Measurements from ENCODE around the gene SLC38A3. TPM values are rescaled to one million over a fixed set of nuclear protein-coding genes. Genes with fewer than 3 reads are reported as not detected.

The SLC38A3 gene
- total and polyA plus RNA-seq, 2 donors (not counting 1 experiment from before 2014, with no cell fraction given): not detected

DNA sequence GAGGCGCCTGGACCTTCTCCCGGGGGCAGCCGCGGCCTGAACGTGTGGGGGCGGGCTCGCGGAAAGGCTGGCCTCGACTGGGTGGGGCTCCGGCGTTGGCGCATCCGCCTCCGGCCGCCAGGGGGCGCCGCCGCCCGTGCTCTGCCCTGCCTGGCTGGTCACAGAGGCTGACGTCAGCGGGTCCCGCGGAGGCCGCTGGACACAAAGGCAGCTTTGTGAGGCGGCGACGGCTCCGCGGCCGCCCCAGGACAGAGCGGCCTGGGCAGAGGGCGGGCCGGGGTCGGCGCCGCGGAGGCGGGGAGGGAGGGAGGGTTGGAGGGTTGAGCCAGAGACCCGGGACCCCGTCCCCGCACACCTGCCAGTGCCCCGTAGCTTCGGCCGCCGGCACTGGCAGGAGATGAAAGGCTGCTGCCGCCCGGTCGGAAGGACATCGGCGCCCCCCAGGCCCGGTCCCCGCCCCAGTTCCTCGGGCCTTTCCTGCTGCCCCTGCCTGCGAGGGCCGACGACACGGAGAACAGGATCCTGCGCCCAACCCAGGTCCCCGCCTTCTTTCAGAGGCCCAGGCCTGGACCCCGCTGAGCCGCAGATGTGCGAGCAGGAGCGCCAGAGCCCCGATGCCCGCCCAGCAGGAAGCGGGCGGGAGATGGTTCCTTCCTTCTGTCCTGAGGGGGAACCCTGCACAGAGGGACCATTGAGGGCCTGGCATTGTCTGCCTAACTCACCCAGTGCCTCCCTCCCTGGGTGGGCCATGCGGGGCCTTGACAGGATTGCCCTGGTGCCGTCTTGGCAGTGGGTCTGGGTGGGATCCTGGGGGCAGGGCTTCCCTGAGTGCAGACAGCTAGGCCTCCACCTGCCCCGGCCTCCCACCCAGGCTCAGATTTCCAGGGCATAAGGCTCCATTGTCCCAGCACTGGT lies 55.2 kb downstream of the SLC38A3 start:
- Histone ChIP-seq H3K4me1 (ENCODE audit: control insufficient read depth in 2 of 2, insufficient read depth in 2 of 2, low read length in 2 of 2) (peaks cover 12 to 17% of the 10 kb centered on the region in 2 donors), H3K79me2 (ENCODE audit: control insufficient read depth, insufficient read depth, low read length) (peaks cover 3% of the 10 kb centered on the region), H2AFZ (ENCODE audit: insufficient read depth, low read depth, low read length, poor library complexity, severe bottlenecking) (peak overlapping the region; percentile 82), H3K27ac (ENCODE audit: low read length in 2 of 2) (peak overlapping the region; percentile 44 to 79), H4K20me1 (ENCODE audit: control insufficient read depth, insufficient read depth, low read length, poor library complexity, severe bottlenecking) (peaks cover 45% of the 10 kb centered on the region), H3K9me3 (ENCODE audit: control extremely low read depth in 1 of 3, control insufficient read depth in 2 of 3, insufficient read depth in 1 of 3, low read length in 2 of 3) (no peaks in the 10 kb centered on the region), H3K4me3 (ENCODE audit: control extremely low read depth in 1 of 5, extremely low read depth in 1 of 5, insufficient read depth in 1 of 5, low read depth in 2 of 5, low read length in 4 of 5) (peak overlapping the region in 4 of 5 experiments; percentile 48 to 58 (median 54)), H3K36me3 (replicated peaks in 1 of 2; ENCODE audit: control extremely low read depth in 1 of 2, control insufficient read depth in 1 of 2, extremely low read depth in 1 of 2, insufficient read depth in 2 of 2, low read length in 1 of 2) (peaks cover 0 to 28% of the 10 kb centered on the region in 2 experiments), H3K27me3 (replicated peaks in 1 of 4; ENCODE audit: control extremely low read depth in 1 of 4, control insufficient read depth in 3 of 4, insufficient read depth in 4 of 4, low read length in 3 of 4) (peaks cover 0 to 5% (median 0%) of the 10 kb centered on the region in 4 experiments), H3K9ac (ENCODE audit: low read length) (peak overlapping the region; percentile 77), H3K4me2 (replicated peaks; ENCODE audit: low read depth, low read length, poor library complexity, severe bottlenecking) (peak overlapping the region; percentile 98)
- no peaks in the 10 kb centered on the region for H3K9me3 Mint-ChIP-seq (ENCODE audit: insufficient read depth)
- peak overlapping the region; percentile 80 for H3K27ac Mint-ChIP-seq
- intact Hi-C loops (cut with micrococcal nuclease): loop anchor here (1.0 kb wide), 3 partner anchors 13 to 33 kb away; no protein-coding TSS in a partner anchor
- ATAC-seq (ENCODE audit: low read depth) (peak; percentile 93), DNase-seq (peak; percentile 90)
- 4% methylated on average over 65 of the region's 70 CpGs for WGBS (ENCODE audit: insufficient coverage)
- no peaks in the 10 kb centered on the region for H3K27me3 Mint-ChIP-seq
- CTCF ChIA-PET: interaction anchor here (0.7 to 27.3 kb wide), 10 partner anchors 12 to 258 kb away, joined by 3 to 596 read pairs (median 4); partner anchors contain the start of gene GNAI2
- POLR2A ChIA-PET: interaction anchor here (0.6 to 1.2 kb wide), 3 partner anchors 34 to 243 kb away, joined by 3 read pairs; partner anchors contain the start of gene CACNA2D2
- peaks cover 12% of the 10 kb centered on the region for H3K4me1 Mint-ChIP-seq
- peak overlapping the region; percentile 77 for H3K4me3 Mint-ChIP-seq
- TF ChIP-seq CTCF (IDR thresholded peaks at IDR 0.05) (peak; percentile 93), EZH2 (IDR thresholded peaks at IDR 0.05; ENCODE audit: borderline replicate concordance, insufficient read depth, low read depth, low read length, poor library complexity, severe bottlenecking) (no peak)

All from B cell (primary cell).